Muscle layer of duodenum (tissue), 2 donors: Measurements from ENCODE around the gene DSN1.

Experiments
- H3K27ac ChIP-seq: one replicate; pipeline ENCODE4 v1.7.0; 2013; ENCODE audit warnings: mild to moderate bottlenecking, low read length
- H3K27me3 ChIP-seq: one replicate; pipeline ENCODE4 v1.7.0; 2013; ENCODE audit warnings: low read depth, mild to moderate bottlenecking, control low read depth, low read length
- H3K36me3 ChIP-seq, 2 donors: one replicate each; pipeline ENCODE4 v1.7.0; 2013; ENCODE audit warnings: low read length in 2 of 2, control low read depth in 1 of 2, mild to moderate bottlenecking in 1 of 2; ENCODE audit not compliant: insufficient read depth in 2 of 2, control insufficient read depth in 1 of 2
- H3K4me1 ChIP-seq, 2 donors: one replicate each; pipeline ENCODE4 v1.7.0; 2013; ENCODE audit warnings: low read length in 2 of 2, mild to moderate bottlenecking in 2 of 2, control low read depth in 1 of 2, moderate library complexity in 1 of 2; ENCODE audit not compliant: insufficient read depth in 2 of 2, control insufficient read depth in 1 of 2
- H3K4me3 ChIP-seq, 2 donors: one replicate each; pipeline ENCODE4 v1.7.0; 2013; ENCODE audit warnings: low read length in 2 of 2, low read depth in 1 of 2, mild to moderate bottlenecking in 1 of 2
- H3K9me3 ChIP-seq, 2 donors: one replicate each; pipeline ENCODE4 v1.7.0; 2013; ENCODE audit warnings: low read length in 2 of 2, control low read depth in 1 of 2, mild to moderate bottlenecking in 1 of 2; ENCODE audit not compliant: control insufficient read depth in 1 of 2
- donor health status: healthy.

DSN1 gene

DNA sequence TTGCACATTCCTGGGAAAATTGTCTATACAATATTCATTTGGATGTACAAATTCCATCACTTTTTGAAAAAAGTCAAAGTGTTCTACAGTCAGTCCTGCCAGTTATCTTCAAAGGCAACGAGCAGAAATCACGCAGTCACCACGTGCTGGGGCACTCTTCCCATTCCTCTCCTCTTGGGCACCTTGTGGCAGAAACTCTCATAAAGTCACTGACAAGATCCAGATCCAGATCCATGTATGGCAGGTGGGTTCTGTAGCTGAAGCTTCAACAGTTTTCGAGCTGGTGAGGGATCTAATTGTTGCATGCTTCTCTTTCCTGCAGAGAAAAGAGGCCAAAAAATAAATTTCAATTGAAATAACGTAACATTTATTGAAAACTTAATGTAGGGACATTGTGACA lies 21.0 kb downstream of the DSN1 start:
- Histone ChIP-seq H3K4me3 (no peak overlapping the region), H3K36me3 (peaks cover 5 to 12% of the 10 kb centered on the region in 2 donors), H3K27ac (no peak overlapping the region), H3K27me3 (no peaks in the 10 kb centered on the region), H3K4me1 (peaks cover 0 to 7% of the 10 kb centered on the region in 2 donors), H3K9me3 (no peaks in the 10 kb centered on the region)

DNA sequence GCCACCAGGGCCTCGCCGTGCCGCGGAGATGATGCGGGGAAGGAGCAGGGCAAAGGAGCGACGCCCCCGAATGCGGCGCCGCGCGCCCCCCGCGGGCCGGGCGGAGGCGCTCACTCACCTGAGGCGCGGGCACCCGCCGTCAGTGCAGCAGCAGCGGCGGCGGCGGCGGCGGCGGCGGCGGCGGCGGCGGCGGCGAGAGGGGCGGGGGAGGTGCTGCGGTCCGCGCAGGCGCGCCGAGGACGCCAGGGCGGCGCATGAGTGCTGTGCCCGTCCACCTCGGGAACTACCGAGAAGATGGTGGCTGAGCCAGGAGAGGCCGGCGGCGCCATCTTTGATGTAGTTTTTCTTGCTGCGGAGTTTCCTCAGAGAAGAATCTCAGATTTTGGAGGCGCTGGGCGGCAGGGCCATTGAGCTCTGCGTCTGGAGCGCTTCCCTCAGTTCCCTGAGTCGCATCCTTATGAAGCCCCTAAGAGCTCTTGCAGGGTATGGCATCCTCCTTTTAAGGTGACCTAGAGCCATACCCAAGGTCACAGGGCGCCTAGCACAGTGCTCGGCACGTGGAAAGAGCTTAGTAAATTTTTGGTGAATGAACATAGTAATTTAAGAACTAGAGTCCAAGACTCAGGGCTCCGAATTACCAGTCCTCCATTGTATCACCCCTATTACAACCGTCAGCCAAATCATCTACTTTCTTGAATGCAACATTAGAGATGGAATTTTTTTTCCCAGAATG lies 27.5 kb downstream of the DSN1 start, which contains the start of gene NDRG3:
NDRG3 (minus strand) TSS at position 164 of the 733 bp plus-strand sequence. CDS start 24,355 bp downstream, outside the sequence.
- H3K36me3 ChIP-seq: no peaks in the 10 kb centered on the region
- peak within 1 kb of the TSS; percentile 78 to 95 for H3K4me3 ChIP-seq
- H3K4me1 ChIP-seq: peaks cover 0 to 14% of the 10 kb centered on the region in 2 donors
- no peaks in the 10 kb centered on the region for H3K9me3 ChIP-seq
- H3K27me3 ChIP-seq: no peaks in the 10 kb centered on the region
- H3K27ac ChIP-seq: peak within 1 kb of the TSS; percentile 49

DNA sequence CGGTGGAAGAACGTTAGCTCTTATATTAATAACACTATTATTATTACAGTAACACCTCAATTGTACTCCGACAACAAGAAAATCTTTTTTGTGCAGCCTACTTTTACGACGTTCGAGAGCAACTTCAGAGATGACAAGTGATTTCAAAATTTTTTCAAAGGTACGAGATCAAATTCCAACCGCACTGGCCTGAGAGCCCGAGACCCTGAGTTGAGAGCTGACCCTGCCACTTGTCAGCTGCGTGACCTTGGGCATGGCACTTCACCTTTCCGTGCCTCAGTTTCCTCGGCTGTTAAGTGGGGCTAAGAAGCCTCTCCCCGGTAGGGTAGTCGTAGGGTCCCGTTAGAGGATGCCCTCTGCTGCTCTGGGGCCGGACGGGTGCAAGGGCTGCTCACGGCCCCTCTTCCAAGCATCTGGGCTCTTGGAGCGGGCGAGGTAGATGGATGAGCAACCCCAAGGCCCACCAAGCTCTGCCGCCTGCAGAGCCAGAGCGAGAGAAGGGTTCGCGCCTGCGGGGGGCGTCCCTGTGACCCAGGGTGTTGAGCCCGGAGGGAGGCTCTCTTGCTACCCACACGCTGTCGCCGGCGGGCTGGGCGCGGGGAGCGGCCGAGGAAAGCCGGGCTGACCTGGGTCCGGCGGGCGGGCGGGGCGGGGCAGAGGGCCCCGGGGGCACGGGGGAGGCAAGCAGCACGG lies 28.2 kb downstream of the DSN1 start:
- Histone ChIP-seq H3K4me1 (peaks cover 0 to 14% of the 10 kb centered on the region in 2 donors), H3K27ac (no peak overlapping the region)

DNA sequence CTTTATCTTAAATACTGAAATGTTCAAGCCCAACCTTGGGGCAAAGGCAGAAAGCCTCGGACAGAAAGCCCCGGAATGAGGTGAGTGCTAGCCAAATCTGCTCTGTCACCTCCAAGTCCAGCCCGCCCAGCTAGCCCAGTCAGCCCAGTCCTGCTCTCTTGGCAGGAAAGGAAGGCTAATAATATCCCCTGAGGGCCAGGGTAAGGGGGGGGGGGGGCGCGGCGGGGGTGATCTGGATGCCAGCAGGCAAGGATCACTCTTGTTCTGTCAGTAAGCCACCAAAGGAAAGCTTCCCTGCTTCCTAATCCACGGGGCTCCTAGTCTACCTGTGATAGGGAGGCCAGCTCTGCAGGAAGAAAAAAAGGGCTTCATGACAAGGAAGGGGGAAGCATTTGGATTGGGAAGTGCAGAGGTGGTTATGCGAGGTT lies 28.8 kb downstream of the DSN1 start:
- H3K4me1 ChIP-seq: peaks cover 0 to 14% of the 10 kb centered on the region in 2 donors
- no peak overlapping the region for H3K27ac ChIP-seq
- H3K4me3 ChIP-seq: peak overlapping the region; percentile 77 to 95

More for the DNA sequence above, 28.2 kb downstream of the DSN1 start:
- H3K36me3 ChIP-seq: no peaks in the 10 kb centered on the region
- peak overlapping the region; percentile 77 to 95 for H3K4me3 ChIP-seq
- H3K27me3 ChIP-seq: no peaks in the 10 kb centered on the region
- H3K9me3 ChIP-seq: no peaks in the 10 kb centered on the region

DNA sequence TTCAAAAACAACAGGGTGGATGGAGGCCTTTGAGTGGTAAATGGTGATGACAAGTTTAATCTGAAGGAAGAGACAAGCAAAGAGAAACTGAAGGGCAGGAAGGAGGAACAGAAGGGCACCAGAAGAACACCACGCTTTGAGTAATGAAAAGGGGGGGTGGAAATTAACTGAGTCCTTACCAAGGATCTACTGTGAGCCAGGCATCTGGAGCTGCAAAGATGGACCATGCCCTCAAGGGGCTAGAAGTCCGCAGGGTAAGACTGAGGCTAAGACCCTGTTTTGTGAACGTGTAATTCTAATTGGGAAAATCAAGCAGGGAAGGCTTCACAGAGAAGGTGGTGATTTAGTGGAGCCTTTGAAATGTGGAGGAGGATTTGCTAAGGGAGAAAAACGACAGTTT lies 29.3 kb downstream of the DSN1 start:
- H3K4me1 ChIP-seq: peaks cover 0 to 14% of the 10 kb centered on the region in 2 donors
- H3K4me3 ChIP-seq: peak overlapping the region; percentile 21 to 95
- H3K27ac ChIP-seq: no peak overlapping the region

More for the DNA sequence above, 28.8 kb downstream of the DSN1 start:
- Histone ChIP-seq H3K27me3 (no peaks in the 10 kb centered on the region), H3K36me3 (no peaks in the 10 kb centered on the region), H3K9me3 (no peaks in the 10 kb centered on the region)

DNA sequence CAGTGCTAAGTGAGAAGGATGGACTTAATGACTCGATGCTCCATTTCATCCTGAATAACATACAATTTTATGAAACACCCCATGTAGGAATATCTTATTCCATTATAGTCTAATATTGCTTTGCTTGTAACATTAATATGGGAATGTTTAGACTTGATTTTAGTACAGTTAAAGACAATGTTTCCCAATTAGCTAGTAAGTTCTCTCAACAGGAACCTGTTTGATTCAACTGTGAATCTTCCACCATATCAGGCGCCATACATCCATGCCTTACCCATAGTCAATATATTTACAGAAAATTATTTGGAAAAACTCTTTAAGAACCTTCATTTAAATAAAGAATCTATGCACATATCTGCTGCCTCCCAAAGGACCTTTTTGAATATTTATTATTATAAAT lies 31.0 kb downstream of the DSN1 start:
- Histone ChIP-seq H3K4me1 (peaks cover 0 to 14% of the 10 kb centered on the region in 2 donors), H3K27ac (no peak overlapping the region)

More for the DNA sequence above, 29.3 kb downstream of the DSN1 start:
- H3K36me3 ChIP-seq: no peaks in the 10 kb centered on the region
- no peaks in the 10 kb centered on the region for H3K9me3 ChIP-seq
- no peaks in the 10 kb centered on the region for H3K27me3 ChIP-seq

DNA sequence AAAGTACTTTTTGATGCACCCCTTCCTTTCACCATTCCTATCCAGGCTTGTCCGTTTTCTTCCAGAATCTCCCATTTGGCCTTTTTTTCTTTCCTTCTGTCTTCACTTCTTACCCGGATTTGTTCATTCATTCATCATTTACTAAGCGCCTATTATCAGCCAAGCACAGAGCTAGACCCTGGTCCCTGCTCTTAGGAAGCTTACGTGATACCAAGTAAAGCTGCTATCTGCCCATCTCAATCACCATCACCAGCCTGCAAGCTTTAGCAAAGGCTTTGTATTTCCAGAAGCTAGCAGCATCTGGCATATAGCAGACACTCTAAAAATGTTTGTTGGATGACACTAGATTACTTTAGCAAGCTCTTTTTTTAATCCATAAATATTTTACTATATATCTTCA lies 32.5 kb downstream of the DSN1 start:
- Histone ChIP-seq H3K9me3 (no peaks in the 10 kb centered on the region), H3K4me1 (peaks cover 0 to 19% of the 10 kb centered on the region in 2 donors), H3K4me3 (no peak overlapping the region), H3K27me3 (no peaks in the 10 kb centered on the region), H3K36me3 (no peaks in the 10 kb centered on the region), H3K27ac (no peak overlapping the region)

More for the DNA sequence above, 31.0 kb downstream of the DSN1 start:
- H3K9me3 ChIP-seq: no peaks in the 10 kb centered on the region
- no peak overlapping the region for H3K4me3 ChIP-seq
- H3K36me3 ChIP-seq: no peaks in the 10 kb centered on the region
- no peaks in the 10 kb centered on the region for H3K27me3 ChIP-seq

DNA sequence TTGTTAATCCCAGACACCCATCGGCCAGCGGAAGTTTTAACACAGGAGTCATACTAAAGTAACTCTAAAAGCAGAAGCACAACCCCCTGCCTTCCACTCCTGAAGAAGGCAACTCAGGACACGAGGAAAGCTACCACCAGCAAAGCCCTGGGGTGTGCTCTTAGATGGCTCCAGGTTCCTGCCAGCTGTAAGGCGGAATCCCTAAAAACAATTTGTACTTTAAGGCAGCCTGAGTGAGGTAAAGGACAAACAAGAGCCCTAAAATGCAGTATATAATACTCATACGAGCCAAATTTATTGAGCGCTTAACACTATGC lies 36.4 kb downstream of the DSN1 start:
- H3K27me3 ChIP-seq: no peaks in the 10 kb centered on the region
- no peak overlapping the region for H3K27ac ChIP-seq
- no peak overlapping the region for H3K4me3 ChIP-seq
- H3K36me3 ChIP-seq: no peaks in the 10 kb centered on the region
- H3K4me1 ChIP-seq: peaks cover 0 to 7% of the 10 kb centered on the region in 2 donors
- no peaks in the 10 kb centered on the region for H3K9me3 ChIP-seq

DNA sequence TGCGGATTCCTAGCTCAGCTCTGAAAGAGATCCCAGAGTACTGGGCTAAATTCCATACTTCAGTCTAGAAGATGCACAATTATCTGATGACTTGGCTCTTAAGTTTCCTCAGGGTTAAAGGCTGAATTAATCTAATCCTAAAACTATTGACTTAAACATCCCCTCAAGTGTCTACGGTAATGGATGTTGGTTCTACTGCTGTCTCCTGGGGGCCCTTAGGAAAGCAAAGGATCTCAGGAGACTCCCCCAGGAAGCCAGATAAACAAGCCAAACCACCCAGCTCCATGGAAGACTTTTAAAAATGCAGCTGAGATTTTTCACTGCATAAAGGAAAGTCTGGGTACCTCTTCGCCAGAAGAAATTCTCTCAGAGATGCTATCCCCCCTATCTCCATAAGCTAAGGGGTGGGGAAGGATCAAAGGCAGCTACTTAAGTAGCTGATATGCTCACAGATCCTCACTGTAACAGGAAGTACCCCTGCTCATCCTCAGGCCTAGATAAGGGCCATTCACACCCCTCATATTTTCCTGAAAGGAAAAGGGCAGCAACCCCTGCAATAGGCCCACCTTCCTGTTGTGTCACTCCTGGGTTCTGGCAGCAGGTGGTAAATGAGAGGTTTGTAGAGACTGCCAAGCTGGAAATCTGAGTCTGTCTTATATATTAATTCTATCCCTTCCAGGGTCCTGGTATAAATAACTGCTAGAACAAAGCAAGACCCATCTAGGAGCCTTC lies 36.9 kb downstream of the DSN1 start:
- no peaks in the 10 kb centered on the region for H3K9me3 ChIP-seq
- no peaks in the 10 kb centered on the region for H3K36me3 ChIP-seq
- H3K27ac ChIP-seq: no peak overlapping the region
- H3K27me3 ChIP-seq: no peaks in the 10 kb centered on the region
- peaks cover 0 to 7% of the 10 kb centered on the region in 2 donors for H3K4me1 ChIP-seq
- no peak overlapping the region for H3K4me3 ChIP-seq

DNA sequence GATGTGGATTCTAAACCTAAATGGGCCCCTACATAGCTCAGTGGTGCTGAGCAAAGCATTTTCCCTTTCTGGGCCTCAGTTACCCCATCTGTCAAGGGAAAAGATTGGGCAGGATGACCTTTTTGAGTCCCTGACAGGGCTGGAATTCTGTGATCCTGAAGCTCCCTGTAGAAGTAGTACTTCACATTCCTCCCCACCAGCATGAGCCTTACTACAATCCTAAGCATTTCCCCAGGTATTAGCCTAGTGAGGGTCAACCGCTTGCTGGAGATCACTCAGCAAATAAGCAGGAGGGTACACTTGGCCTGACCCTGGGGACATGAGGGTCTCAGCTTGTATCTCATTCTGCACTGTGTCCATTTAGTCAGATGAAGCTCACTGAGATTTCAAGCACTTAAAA lies 41.1 kb downstream of the DSN1 start:
- H3K4me1 ChIP-seq: peaks cover 0 to 7% of the 10 kb centered on the region in 2 donors
- no peaks in the 10 kb centered on the region for H3K27me3 ChIP-seq
- no peak overlapping the region for H3K27ac ChIP-seq
- no peaks in the 10 kb centered on the region for H3K9me3 ChIP-seq
- H3K36me3 ChIP-seq: no peaks in the 10 kb centered on the region
- no peak overlapping the region for H3K4me3 ChIP-seq

DNA sequence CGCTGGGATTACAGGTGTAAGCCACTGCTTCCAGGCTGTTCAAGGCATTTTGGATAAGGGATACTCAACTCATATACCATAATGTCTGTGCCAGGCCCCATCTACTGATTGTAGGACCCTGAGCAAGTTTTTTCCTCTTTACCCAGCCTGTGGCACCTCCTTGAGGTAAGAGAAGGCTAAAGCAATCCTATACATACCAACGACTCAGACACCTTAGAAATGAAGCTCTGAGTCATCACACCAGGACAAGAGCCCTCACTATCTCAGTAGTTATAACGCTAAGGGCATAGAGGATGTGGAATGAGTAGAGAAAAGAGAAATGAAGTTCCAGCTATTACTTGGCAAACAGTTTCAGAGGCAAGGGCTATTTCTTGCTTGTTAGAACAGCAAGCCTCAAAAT lies 44.6 kb downstream of the DSN1 start:
- no peaks in the 10 kb centered on the region for H3K9me3 ChIP-seq
- no peaks in the 10 kb centered on the region for H3K4me1 ChIP-seq
- H3K27ac ChIP-seq: no peak overlapping the region
- H3K27me3 ChIP-seq: no peaks in the 10 kb centered on the region
- no peak overlapping the region for H3K4me3 ChIP-seq
- no peaks in the 10 kb centered on the region for H3K36me3 ChIP-seq
